GM23338 (cell line): ENCODE data around the gene PADI1. TPM values are rescaled to one million over a fixed set of nuclear protein-coding genes. Genes with fewer than 3 reads are reported as not detected.

Experiments used
- ATAC-seq: fragments of 200-7000 bp; cut with Tn5 transposase; 3 replicates; pipeline ENCODE4 v1.9.1; 2020
- DNase-seq: peaks from one replicate; pipeline ENCODE4 v3.0.0-alpha.2; 2015; ENCODE audit warnings: low spot score
- H2AFZ ChIP-seq: fragments of 200-600 bp; sonication (generic); 2 replicates; pipeline ENCODE4 v1.8.0; 2016; ENCODE audit warnings: antibody characterized with exemption, mild to moderate bottlenecking, moderate library complexity
- H3F3A ChIP-seq: fragments of 200-600 bp; sonication (generic); replicated peaks from 2 replicates; pipeline ENCODE4 v1.8.0; 2017; ENCODE audit warnings: antibody characterized with exemption, mixed run types, low read depth
- H3K27ac ChIP-seq: fragments of 200-600 bp; sonication (generic); 2 replicates; pipeline ENCODE4 v1.6.1; 2016; ENCODE audit warnings: low read depth
- H3K27me3 ChIP-seq: fragments of 200-600 bp; sonication (generic); 2 replicates; pipeline ENCODE4 v1.8.0; 2016; ENCODE audit warnings: mild to moderate bottlenecking, mixed run types, moderate library complexity; ENCODE audit not compliant: insufficient read depth
- H3K36me3 ChIP-seq: fragments of 200-600 bp; sonication (generic); 2 replicates; pipeline ENCODE4 v1.8.0; 2016; ENCODE audit warnings: mild to moderate bottlenecking; ENCODE audit not compliant: insufficient read depth
- H3K4me1 ChIP-seq: fragments of 200-600 bp; sonication (generic); 2 replicates; pipeline ENCODE4 v1.8.0; 2016; ENCODE audit warnings: mild to moderate bottlenecking, moderate library complexity; ENCODE audit not compliant: insufficient read depth
- H3K4me2 ChIP-seq: fragments of 200-600 bp; sonication (generic); 2 replicates; pipeline ENCODE4 v1.7.1; 2017; ENCODE audit warnings: mixed run types
- H3K4me3 ChIP-seq: fragments of 200-600 bp; sonication (generic); 2 replicates; pipeline ENCODE4 v1.6.1; 2016; ENCODE audit warnings: mixed run types
- H3K79me2 ChIP-seq: fragments of 200-600 bp; sonication (generic); replicated peaks from 2 replicates; pipeline ENCODE4 v1.8.0; 2017; ENCODE audit warnings: mild to moderate bottlenecking; ENCODE audit not compliant: insufficient read depth
- H3K9me2 ChIP-seq: fragments of 200-600 bp; sonication (generic); 2 replicates; pipeline ENCODE4 v1.8.0; 2017; ENCODE audit not compliant: insufficient read depth
- H4K20me1 ChIP-seq: fragments of 200-600 bp; sonication (generic); replicated peaks from 2 replicates; pipeline ENCODE4 v1.8.0; 2017; ENCODE audit warnings: mild to moderate bottlenecking; ENCODE audit not compliant: insufficient read depth
- H3K27ac Mint-ChIP-seq: 2 replicates; pipeline ENCODE4 v1.8.0; 2020; ENCODE audit warnings: inconsistent platforms, mild to moderate bottlenecking, moderate library complexity, mixed read lengths
- H3K27me3 Mint-ChIP-seq: 3 replicates; pipeline ENCODE4 v1.8.0; 2022; ENCODE audit warnings: low read depth, mild to moderate bottlenecking, moderate library complexity, mixed read lengths, inconsistent platforms; ENCODE audit not compliant: insufficient read depth, poor library complexity
- H3K36me3 Mint-ChIP-seq: 3 replicates; pipeline ENCODE4 v1.8.0; 2021; ENCODE audit warnings: low read depth, mild to moderate bottlenecking, inconsistent platforms, moderate library complexity, mixed read lengths
- H3K4me1 Mint-ChIP-seq: 3 replicates; pipeline ENCODE4 v1.8.0; 2020; ENCODE audit warnings: mild to moderate bottlenecking, inconsistent platforms, mixed read lengths
- H3K4me3 Mint-ChIP-seq: 3 replicates; pipeline ENCODE4 v1.8.0; 2021; ENCODE audit warnings: moderate library complexity, mild to moderate bottlenecking, inconsistent platforms, mixed read lengths
- H3K9me3 Mint-ChIP-seq: 3 replicates; pipeline ENCODE4 v1.8.0; 2020; ENCODE audit warnings: moderate library complexity, mild to moderate bottlenecking, inconsistent platforms, mixed read lengths
- CREB1 ChIP-seq: fragments of 250-450 bp; sonication (Bioruptor Pico); IDR thresholded peaks from 2 replicates; pipeline ENCODE4 v1.5.0; 2020; ENCODE audit warnings: low read depth, mild to moderate bottlenecking, moderate library complexity
- CTCF ChIP-seq, 2 experiments: fragments of 200-600 bp in 1 of 2; sonication (generic) in 1 of 2; conservative IDR thresholded peaks; 2 replicates each; pipeline versions ENCODE4 v1.5.1 to v1.6.1; 2016 to 2017; ENCODE audit warnings: antibody characterized with exemption in 2 of 2, low read depth in 2 of 2, mild to moderate bottlenecking in 2 of 2, moderate library complexity in 1 of 2
- ETS1 ChIP-seq: IDR thresholded peaks from 2 replicates; pipeline ENCODE4 v1.6.1; 2016; ENCODE audit warnings: antibody characterized with exemption
- EZH2 ChIP-seq: fragments of 200-600 bp; sonication (generic); IDR thresholded peaks from one replicate; pipeline ENCODE4 v1.8.0; 2017; ENCODE audit warnings: antibody characterized with exemption, mild to moderate bottlenecking, low read depth; ENCODE audit not compliant: unreplicated experiment
- EZH2phosphoT487 ChIP-seq: fragments of 200-600 bp; sonication (generic); IDR thresholded peaks from one replicate; pipeline ENCODE4 v1.8.1; 2018; ENCODE audit warnings: antibody characterized with exemption; ENCODE audit not compliant: unreplicated experiment
- JUNB ChIP-seq: IDR thresholded peaks from one replicate; pipeline ENCODE4 v1.6.1; 2016; ENCODE audit warnings: antibody characterized with exemption; ENCODE audit not compliant: unreplicated experiment
- NANOG ChIP-seq: IDR thresholded peaks from 2 replicates; pipeline ENCODE4 v1.6.1; 2016; ENCODE audit warnings: antibody characterized with exemption, borderline replicate concordance
- POLR2AphosphoS5 ChIP-seq: IDR thresholded peaks from 2 replicates; pipeline ENCODE4 v1.6.1; 2016; ENCODE audit warnings: antibody characterized with exemption, low read depth
- REST ChIP-seq: IDR thresholded peaks from one replicate; pipeline ENCODE4 v1.6.1; 2018; ENCODE audit warnings: antibody characterized with exemption; ENCODE audit not compliant: unreplicated experiment
- STAT1 ChIP-seq: IDR thresholded peaks from one replicate; pipeline ENCODE4 v1.6.1; 2016; ENCODE audit warnings: antibody characterized with exemption; ENCODE audit not compliant: unreplicated experiment
- ZNF114 ChIP-seq: fragments of 250-450 bp; sonication (Bioruptor Pico); IDR thresholded peaks from 2 replicates; pipeline ENCODE4 v1.5.0; 2020; ENCODE audit warnings: mild to moderate bottlenecking, moderate library complexity
- ZNF331 ChIP-seq: fragments of 250-450 bp; sonication (Bioruptor Pico); IDR thresholded peaks from 2 replicates; pipeline ENCODE4 v1.5.0; 2020; ENCODE audit warnings: low read depth, mild to moderate bottlenecking, moderate library complexity
- polyA plus RNA-seq: library from polyadenylated mRNA; unstranded; fragments of >200 nt; fragmentation: Nextera tagmentation; extraction: Ambion mirVana; gene quantifications from 2 replicates; pipeline ENCODE4 v1.2.1, GENCODE V29; 2016
- total RNA-seq: library from RNA; depleted of rRNA; stranded (reverse); fragments of >200 nt; shearing (Covaris generic); gene quantifications from 2 replicates; pipeline ENCODE4 v1.2.3, GENCODE V29; 2014

The PADI1 gene
- total and polyA plus RNA-seq, 2 experiments from 2014 or later: 0.26 to 0.28 TPM

GRCh38 chr1:17264470-17264869, 59.5 kb downstream of the PADI1 start (continued):
- TF ChIP-seq POLR2AphosphoS5 (no peak), NANOG (no peak), EZH2 (no peak), ETS1 (no peak), REST (no peak), CREB1 (CRISPR knock-in tag) (no peak)

- H3K4me3 ChIP-seq: no peak overlapping the region
- Mint-ChIP-seq H3K36me3 (no peaks in the 10 kb centered on the region), H3K27me3 (no peaks in the 10 kb centered on the region), H3K4me1 (no peaks in the 10 kb centered on the region), H3K27ac (no peak overlapping the region), H3K4me3 (no peak overlapping the region), H3K9me3 (no peaks in the 10 kb centered on the region)
- no peak overlapping the region for H3K4me2 ChIP-seq
- TF ChIP-seq CTCF (conservative IDR thresholded peaks at IDR 0.05; ENCODE audit: low read depth in 2 of 2) (peak; percentile 20 to 51; a peak in 3 of 4 replicates), NANOG (no peak)
- peak overlapping the region; percentile 91 for H2AFZ ChIP-seq
- H4K20me1 ChIP-seq: no peaks in the 10 kb centered on the region
- no peaks in the 10 kb centered on the region for H3K9me2 ChIP-seq
- H3K27me3 ChIP-seq: no peaks in the 10 kb centered on the region
- H3K27ac ChIP-seq: no peak overlapping the region
- no peaks in the 10 kb centered on the region for H3K36me3 ChIP-seq
- no peaks in the 10 kb centered on the region for H3F3A ChIP-seq
- H3K79me2 ChIP-seq: no peaks in the 10 kb centered on the region
- ATAC-seq: peak; percentile 90
- H3K4me1 ChIP-seq: no peaks in the 10 kb centered on the region
- DNase-seq: peak; percentile 49
Measured at GRCh38 chr1:17265162-17265561, 60.2 kb downstream of the PADI1 start.

- Histone ChIP-seq H3K4me2 (no peak overlapping the region), H3K79me2 (no peaks in the 10 kb centered on the region), H3K27ac (no peak overlapping the region), H3K4me1 (no peaks in the 10 kb centered on the region), H3K36me3 (no peaks in the 10 kb centered on the region), H2AFZ (no peak overlapping the region), H3F3A (no peaks in the 10 kb centered on the region), H3K27me3 (no peaks in the 10 kb centered on the region), H3K9me2 (no peaks in the 10 kb centered on the region), H3K4me3 (no peak overlapping the region), H4K20me1 (no peaks in the 10 kb centered on the region)
- no peak overlapping the region for H3K27ac Mint-ChIP-seq
- H3K4me3 Mint-ChIP-seq: no peak overlapping the region
- no peaks in the 10 kb centered on the region for H3K36me3 Mint-ChIP-seq
- no peak for ATAC-seq
- no peaks in the 10 kb centered on the region for H3K27me3 Mint-ChIP-seq
- no peaks in the 10 kb centered on the region for H3K4me1 Mint-ChIP-seq
- H3K9me3 Mint-ChIP-seq: no peaks in the 10 kb centered on the region
- no peak for TF ChIP-seq STAT1
- TF ChIP-seq ZNF114 (CRISPR knock-in tag): no peak
- TF ChIP-seq CREB1 (CRISPR knock-in tag): no peak
- TF ChIP-seq ZNF331 (CRISPR knock-in tag): no peak
- TF ChIP-seq CTCF (conservative IDR thresholded peaks at IDR 0.05; ENCODE audit: low read depth in 2 of 2): no peak
- TF ChIP-seq EZH2phosphoT487: no peak
- TF ChIP-seq EZH2: no peak
- no peak for TF ChIP-seq JUNB
- TF ChIP-seq POLR2AphosphoS5: no peak
- no peak for DNase-seq
Measured at GRCh38 chr1:17265950-17266349, 61.0 kb downstream of the PADI1 start.
